MM.1S (cell line): ENCODE measurements around the gene BICRAL.

Experiments
- DNase-seq: peaks from one replicate; pipeline ENCODE4 v3.0.0-alpha.2; 2015
- H2AFZ ChIP-seq: fragments of 300-600 bp; sonication (generic); 2 replicates; pipeline ENCODE4 v1.6.0; 2016; ENCODE audit warnings: antibody characterized with exemption, low read length
- H3F3A ChIP-seq: fragments of 300-600 bp; sonication (generic); 2 replicates; pipeline ENCODE4 v1.6.1; 2016; ENCODE audit warnings: mild to moderate bottlenecking, antibody characterized with exemption, low read length, moderate library complexity, mixed read lengths; ENCODE audit not compliant: insufficient read depth
- H3K27ac ChIP-seq: fragments of 300-600 bp; sonication (generic); 2 replicates; pipeline ENCODE4 v1.5.1; 2016; ENCODE audit warnings: mild to moderate bottlenecking, low read length
- H3K27me3 ChIP-seq: fragments of 300-600 bp; sonication (generic); replicated peaks from 2 replicates; pipeline ENCODE4 v1.6.0; 2016; ENCODE audit warnings: low read length; ENCODE audit not compliant: insufficient read depth
- H3K36me3 ChIP-seq: fragments of 300-600 bp; sonication (generic); replicated peaks from 2 replicates; pipeline ENCODE4 v1.6.1; 2016; ENCODE audit warnings: mild to moderate bottlenecking, low read length, mixed read lengths; ENCODE audit not compliant: insufficient read depth
- H3K4me1 ChIP-seq: fragments of 300-600 bp; sonication (generic); 2 replicates; pipeline ENCODE4 v1.6.1; 2016; ENCODE audit warnings: low read length, mixed read lengths
- H3K4me2 ChIP-seq: fragments of 300-600 bp; sonication (generic); 2 replicates; pipeline ENCODE4 v1.6.0; 2016; ENCODE audit warnings: low read depth, low read length
- H3K4me3 ChIP-seq: fragments of 300-600 bp; sonication (generic); 2 replicates; pipeline ENCODE4 v1.5.1; 2016; ENCODE audit warnings: low read length, mixed read lengths
- H3K79me2 ChIP-seq: fragments of 300-600 bp; sonication (generic); 2 replicates; pipeline ENCODE4 v1.6.1; 2016; ENCODE audit warnings: mixed run types, low read length, mixed read lengths
- H3K9ac ChIP-seq: fragments of 300-600 bp; sonication (generic); 2 replicates; pipeline ENCODE4 v1.6.1; 2016; ENCODE audit warnings: low read length, mixed read lengths
- H3K9me2 ChIP-seq: fragments of 300-600 bp; sonication (generic); replicated peaks from 2 replicates; pipeline ENCODE4 v1.6.1; 2016; ENCODE audit warnings: mild to moderate bottlenecking, low read length, mixed read lengths; ENCODE audit not compliant: insufficient read depth
- H3K9me3 ChIP-seq: fragments of 300-600 bp; sonication (generic); replicated peaks from 2 replicates; pipeline ENCODE4 v1.6.1; 2016; ENCODE audit warnings: mild to moderate bottlenecking, low read length, mixed read lengths; ENCODE audit not compliant: insufficient read depth
- H4K20me1 ChIP-seq: fragments of 300-600 bp; sonication (generic); 2 replicates; pipeline ENCODE4 v1.6.1; 2016; ENCODE audit warnings: mild to moderate bottlenecking, low read length, moderate library complexity, mixed read lengths; ENCODE audit not compliant: insufficient read depth
- CTCF ChIP-seq: fragments of 300-600 bp; sonication (generic); IDR thresholded peaks from 2 replicates; pipeline ENCODE4 v1.5.1; 2016; ENCODE audit warnings: antibody characterized with exemption, low read length, mixed read lengths
- EZH2 ChIP-seq: fragments of 300-600 bp; sonication (generic); optimal IDR thresholded peaks from 2 replicates; pipeline ENCODE3; 2017; ENCODE audit warnings: low read depth, mild to moderate bottlenecking, antibody characterized with exemption, low read length, mixed read lengths
- EZH2phosphoT487 ChIP-seq: fragments of 300-600 bp; sonication (generic); IDR thresholded peaks from 2 replicates; pipeline ENCODE4 v1.6.1; 2018; ENCODE audit warnings: antibody characterized with exemption, low read length

BICRAL gene

GRCh38 chr6:42820512-42821340, 38.9 kb downstream of the BICRAL start:
- Histone ChIP-seq H4K20me1 (no peaks in the 10 kb centered on the region), H3K9me2 (no peaks in the 10 kb centered on the region), H3K4me2 (no peak overlapping the region), H3K27ac (no peak overlapping the region), H3K36me3 (no peaks in the 10 kb centered on the region; the same call in 1 of the 2 replicates), H2AFZ (no peak overlapping the region), H3K27me3 (no peaks in the 10 kb centered on the region), H3K4me3 (no peak overlapping the region), H3K9me3 (no peaks in the 10 kb centered on the region), H3K79me2 (peaks cover 7% of the 10 kb centered on the region), H3F3A (no peaks in the 10 kb centered on the region), H3K4me1 (no peaks in the 10 kb centered on the region), H3K9ac (no peak overlapping the region)
- TF ChIP-seq EZH2phosphoT487 = no peak
- no peak for TF ChIP-seq CTCF
- no peak for TF ChIP-seq EZH2
- DNase-seq = no peak

- Histone ChIP-seq H3K4me3 (no peak overlapping the region), H3K9ac (no peak overlapping the region), H3K27ac (no peak overlapping the region), H3F3A (no peaks in the 10 kb centered on the region), H3K4me1 (no peaks in the 10 kb centered on the region), H2AFZ (no peak overlapping the region), H3K36me3 (no peaks in the 10 kb centered on the region; the same call in 1 of the 2 replicates), H3K4me2 (no peak overlapping the region), H4K20me1 (no peaks in the 10 kb centered on the region), H3K27me3 (no peaks in the 10 kb centered on the region), H3K9me2 (no peaks in the 10 kb centered on the region), H3K79me2 (peaks cover 7% of the 10 kb centered on the region), H3K9me3 (no peaks in the 10 kb centered on the region)
- TF ChIP-seq EZH2 = no peak
- TF ChIP-seq CTCF = no peak
- TF ChIP-seq EZH2phosphoT487 = no peak
- DNase-seq = no peak
These were observed 39.5 kb downstream of the BICRAL start for GRCh38 chr6:42821341-42821668.

- TF ChIP-seq EZH2 = no peak
- no peak for TF ChIP-seq CTCF
- TF ChIP-seq EZH2phosphoT487 = no peak
- Histone ChIP-seq H3F3A (no peaks in the 10 kb centered on the region), H3K9me3 (no peaks in the 10 kb centered on the region), H3K4me3 (no peak overlapping the region), H3K79me2 (peaks cover 7% of the 10 kb centered on the region), H3K9ac (no peak overlapping the region), H3K27ac (no peak overlapping the region), H2AFZ (no peak overlapping the region), H3K4me1 (no peaks in the 10 kb centered on the region), H3K4me2 (no peak overlapping the region), H3K27me3 (no peaks in the 10 kb centered on the region), H3K9me2 (no peaks in the 10 kb centered on the region), H3K36me3 (no peaks in the 10 kb centered on the region; the same call in 1 of the 2 replicates), H4K20me1 (no peaks in the 10 kb centered on the region)
- no peak for DNase-seq
These were observed 40.0 kb downstream of the BICRAL start for GRCh38 chr6:42821846-42822245.
